CD14-positive monocyte (primary cell): ENCODE results near the gene UGT1A8. TPM values are rescaled to one million over a fixed set of nuclear protein-coding genes. Genes with fewer than 3 reads are reported as not detected.

Source experiments
- DNase-seq, 3 donors: peaks; one replicate each; pipeline ENCODE4 v3.0.0-alpha.2; 2011 to 2022
- H2AFZ ChIP-seq: 2 replicates; pipeline ENCODE4 v1.6.0; 2012; ENCODE audit warnings: mild to moderate bottlenecking, low read depth, low read length, inconsistent platforms; ENCODE audit not compliant: insufficient read depth, poor library complexity, severe bottlenecking
- H3K27ac ChIP-seq, 2 donors: 1 replicate in 1 of 2; 2 replicates in 1 of 2; pipeline ENCODE4 v1.5.1; 2012 to 2013; ENCODE audit warnings: low read length in 2 of 2, control low read depth in 1 of 2, inconsistent platforms in 1 of 2, low read depth in 1 of 2, mild to moderate bottlenecking in 1 of 2
- H3K27me3 ChIP-seq, 2 donors: one replicate each; pipeline versions ENCODE4 v1.6.0 to v1.6.1; 2011 to 2013; ENCODE audit warnings: low read length in 2 of 2; ENCODE audit not compliant: control insufficient read depth in 2 of 2, insufficient read depth in 2 of 2
- H3K36me3 ChIP-seq, 2 donors: replicated peaks in 1 of 2; 1 replicate in 1 of 2; 2 replicates in 1 of 2; pipeline versions ENCODE4 v1.5.1 to v1.6.1; 2012 to 2013; ENCODE audit warnings: low read length in 2 of 2, control low read depth in 1 of 2, inconsistent platforms in 1 of 2, mild to moderate bottlenecking in 1 of 2; ENCODE audit not compliant: insufficient read depth in 2 of 2, control insufficient read depth in 1 of 2
- H3K4me1 ChIP-seq, 2 donors: 1 replicate in 1 of 2; 2 replicates in 1 of 2; pipeline versions ENCODE4 v1.5.1 to v1.6.1; 2012 to 2013; ENCODE audit warnings: low read length in 2 of 2, control low read depth in 1 of 2, inconsistent platforms in 1 of 2, mild to moderate bottlenecking in 1 of 2, moderate library complexity in 1 of 2; ENCODE audit not compliant: insufficient read depth in 2 of 2, control insufficient read depth in 1 of 2
- H3K4me2 ChIP-seq: replicated peaks from 2 replicates; pipeline ENCODE3; 2012; ENCODE audit warnings: low read length, moderate library complexity, mild to moderate bottlenecking; ENCODE audit not compliant: poor library complexity, severe bottlenecking; ENCODE audit errors: extremely low read depth
- H3K4me3 ChIP-seq, 3 experiments: fragments of 200-600 bp in 1 of 3; sonication (generic) in 1 of 3; replicated peaks in 1 of 3; 1 replicate in 2 of 3; 2 replicates in 1 of 3; pipeline ENCODE4 v1.5.1; 2011 to 2013; ENCODE audit warnings: low read length in 3 of 3, mild to moderate bottlenecking in 3 of 3, control low read depth in 2 of 3, low read depth in 2 of 3, inconsistent platforms in 1 of 3, moderate library complexity in 1 of 3
- H3K79me2 ChIP-seq: 2 replicates; pipeline ENCODE4 v1.6.0; 2012; ENCODE audit warnings: mild to moderate bottlenecking, control low read depth, inconsistent platforms, low read length, moderate library complexity; ENCODE audit not compliant: insufficient read depth
- H3K9ac ChIP-seq: 2 replicates; pipeline ENCODE4 v1.6.0; 2017; ENCODE audit warnings: low read length, mild to moderate bottlenecking; ENCODE audit not compliant: insufficient read depth, poor library complexity, severe bottlenecking
- H3K9me3 ChIP-seq, 2 donors: replicated peaks in 1 of 2; 1 replicate in 1 of 2; 2 replicates in 1 of 2; pipeline versions ENCODE4 v1.5.1 to v1.6.1; 2012 to 2013; ENCODE audit warnings: low read length in 2 of 2, control low read depth in 1 of 2; ENCODE audit not compliant: control insufficient read depth in 1 of 2, insufficient read depth in 1 of 2
- H4K20me1 ChIP-seq: 2 replicates; pipeline ENCODE4 v1.6.0; 2012; ENCODE audit warnings: mild to moderate bottlenecking, low read length, control low read depth, moderate library complexity; ENCODE audit not compliant: insufficient read depth
- H3K27ac Mint-ChIP-seq, 7 donors: one replicate each; pipeline ENCODE4 v1.8.0; 2020; ENCODE audit warnings: mild to moderate bottlenecking in 7 of 7, mixed read lengths in 7 of 7, moderate library complexity in 6 of 7, inconsistent platforms in 2 of 7
- H3K27me3 Mint-ChIP-seq, 3 donors: one replicate each; pipeline ENCODE4 v1.8.0; 2021 to 2022; ENCODE audit warnings: low read depth in 3 of 3, mild to moderate bottlenecking in 3 of 3, mixed read lengths in 3 of 3, moderate library complexity in 3 of 3, inconsistent platforms in 1 of 3
- H3K36me3 Mint-ChIP-seq, 2 donors: one replicate each; pipeline ENCODE4 v1.8.0; 2020; ENCODE audit warnings: mixed read lengths in 2 of 2, inconsistent platforms in 1 of 2, mild to moderate bottlenecking in 1 of 2
- H3K4me1 Mint-ChIP-seq: one replicate; pipeline ENCODE4 v1.8.0; 2020; ENCODE audit warnings: mild to moderate bottlenecking, mixed read lengths
- H3K4me3 Mint-ChIP-seq, 2 donors: one replicate each; pipeline ENCODE4 v1.8.0; 2020; ENCODE audit warnings: mild to moderate bottlenecking in 2 of 2, mixed read lengths in 2 of 2, moderate library complexity in 1 of 2
- H3K9me3 Mint-ChIP-seq, 7 donors: one replicate each; pipeline ENCODE4 v1.8.0; 2020 to 2022; ENCODE audit warnings: mixed read lengths in 7 of 7, mild to moderate bottlenecking in 6 of 7, moderate library complexity in 6 of 7, inconsistent platforms in 2 of 7
- WGBS: methylation state at CpG from one replicate; pipeline ENCODE4 v1.1.5; 2013; ENCODE audit warnings: missing lambda C conversion rate; ENCODE audit not compliant: insufficient coverage; 5-methylcytosine and 5-hydroxymethylcytosine counted together
- intact Hi-C, 2 donors: fragments of 100-400 bp; cut with micrococcal nuclease; formaldehyde crosslinking; loops; one replicate each; pipeline versions ENCODE4 v1.15.0 to v1.15.1; 2023
- polyA plus RNA-seq, 3 donors: library from polyadenylated mRNA; depleted of rRNA in 1 of 3; unstranded in 2 of 3; stranded (reverse) in 1 of 3; fragments of 300-500 nt in 2 of 3; fragments of >200 nt in 1 of 3; fragmentation: Illumina TruSeq in 2 of 3; gene quantifications; 1 replicate in 2 of 3; 2 replicates in 1 of 3; pipeline ENCODE4 v1.2.3, GENCODE V29; 2012 to 2021
- TF ChIP-seq, protein P1 (sequence below): fragments of 200-600 bp; IDR thresholded peaks from one replicate; pipeline ENCODE4 v1.8.0; 2022; ENCODE audit warnings: antibody characterized with exemption, mild to moderate bottlenecking

Gene UGT1A8
- polyA plus RNA-seq, 3 donors = not detected

DNA sequence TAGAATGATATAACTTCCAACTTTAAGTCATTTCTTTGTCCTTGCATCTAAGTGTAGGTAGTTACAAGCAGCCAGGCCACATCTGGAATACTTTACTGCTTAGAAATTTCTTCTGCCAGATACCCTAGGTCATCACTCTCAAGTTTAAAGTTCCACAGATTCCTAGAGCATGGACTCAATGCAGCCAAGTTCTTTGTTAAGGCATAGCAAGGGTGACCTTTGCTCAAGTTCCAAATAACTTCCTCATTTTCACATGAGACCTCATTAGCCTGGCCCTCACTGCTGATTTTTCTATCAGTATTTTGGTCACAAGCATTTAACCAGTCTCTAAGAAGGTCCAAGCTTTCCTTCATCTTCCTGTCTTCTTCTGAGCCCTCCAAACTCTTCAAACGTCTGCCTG lies 46.5 kb downstream of the UGT1A8 start:
- H3K4me3 Mint-ChIP-seq = no peak overlapping the region
- H3K4me3 ChIP-seq = no peak overlapping the region
- H3K27me3 ChIP-seq = no peaks in the 10 kb centered on the region
- no peak overlapping the region for H3K4me2 ChIP-seq
- peaks cover 6 to 20% (median 9%) of the 10 kb centered on the region in 7 donors for H3K9me3 Mint-ChIP-seq
- no peaks in the 10 kb centered on the region for H3K4me1 ChIP-seq
- no peak for DNase-seq
- intact Hi-C loops = no loop called here
- whole genome bisulfite sequencing = no CpG with 5 or more reads among the region's 1 CpG
- no peaks in the 10 kb centered on the region for H3K79me2 ChIP-seq
- H2AFZ ChIP-seq = no peak overlapping the region
- H4K20me1 ChIP-seq = no peaks in the 10 kb centered on the region
- H3K27ac Mint-ChIP-seq = no peak overlapping the region
- H3K27me3 Mint-ChIP-seq = peaks cover 1 to 5% (median 3%) of the 10 kb centered on the region in 3 donors
- no peaks in the 10 kb centered on the region for H3K36me3 ChIP-seq
- no peaks in the 10 kb centered on the region for H3K36me3 Mint-ChIP-seq
- H3K4me1 Mint-ChIP-seq = no peaks in the 10 kb centered on the region
- H3K27ac ChIP-seq = no peak overlapping the region
- TF ChIP-seq, protein P1, sequence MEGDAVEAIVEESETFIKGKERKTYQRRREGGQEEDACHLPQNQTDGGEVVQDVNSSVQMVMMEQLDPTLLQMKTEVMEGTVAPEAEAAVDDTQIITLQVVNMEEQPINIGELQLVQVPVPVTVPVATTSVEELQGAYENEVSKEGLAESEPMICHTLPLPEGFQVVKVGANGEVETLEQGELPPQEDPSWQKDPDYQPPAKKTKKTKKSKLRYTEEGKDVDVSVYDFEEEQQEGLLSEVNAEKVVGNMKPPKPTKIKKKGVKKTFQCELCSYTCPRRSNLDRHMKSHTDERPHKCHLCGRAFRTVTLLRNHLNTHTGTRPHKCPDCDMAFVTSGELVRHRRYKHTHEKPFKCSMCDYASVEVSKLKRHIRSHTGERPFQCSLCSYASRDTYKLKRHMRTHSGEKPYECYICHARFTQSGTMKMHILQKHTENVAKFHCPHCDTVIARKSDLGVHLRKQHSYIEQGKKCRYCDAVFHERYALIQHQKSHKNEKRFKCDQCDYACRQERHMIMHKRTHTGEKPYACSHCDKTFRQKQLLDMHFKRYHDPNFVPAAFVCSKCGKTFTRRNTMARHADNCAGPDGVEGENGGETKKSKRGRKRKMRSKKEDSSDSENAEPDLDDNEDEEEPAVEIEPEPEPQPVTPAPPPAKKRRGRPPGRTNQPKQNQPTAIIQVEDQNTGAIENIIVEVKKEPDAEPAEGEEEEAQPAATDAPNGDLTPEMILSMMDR = no peak
- peaks cover 9% of the 10 kb centered on the region in 2 donors for H3K9me3 ChIP-seq
- H3K9ac ChIP-seq = no peak overlapping the region

DNA sequence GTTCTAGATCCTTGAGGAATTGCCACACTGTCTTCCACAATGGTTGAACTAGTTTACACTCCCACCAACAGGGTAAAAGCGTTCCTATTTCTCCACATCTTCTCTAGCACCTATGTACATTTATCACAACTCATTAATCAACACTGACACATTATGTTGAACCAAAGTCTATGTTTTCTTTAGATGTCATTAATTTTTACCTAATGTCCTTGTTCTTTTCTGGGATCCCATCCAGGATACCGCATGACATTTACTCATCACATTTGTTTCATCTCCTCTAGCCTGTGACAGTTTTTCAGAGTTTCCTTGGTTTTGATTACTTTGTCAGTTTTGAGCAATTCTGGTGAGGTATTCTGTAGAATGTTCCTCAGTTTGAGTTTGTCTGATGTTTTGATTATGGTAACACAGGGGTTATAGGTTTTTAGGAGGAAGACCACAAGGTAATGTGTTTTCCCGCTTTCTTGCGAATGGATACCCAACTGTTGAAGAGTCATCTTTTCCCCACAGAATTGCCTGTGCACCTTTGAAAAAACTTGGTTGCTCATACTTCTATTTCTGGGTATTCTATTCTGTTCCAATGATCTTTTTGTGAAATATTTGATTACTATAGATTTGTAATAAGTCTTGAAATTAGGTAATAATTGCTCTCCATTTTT lies 51.3 kb downstream of the UGT1A8 start:
- H3K27me3 ChIP-seq = no peaks in the 10 kb centered on the region
- H3K36me3 ChIP-seq = no peaks in the 10 kb centered on the region
- Mint-ChIP-seq H3K9me3 (peaks cover 3 to 12% (median 5%) of the 10 kb centered on the region in 7 donors), H3K4me1 (no peaks in the 10 kb centered on the region), H3K27ac (no peak overlapping the region), H3K4me3 (no peak overlapping the region), H3K36me3 (no peaks in the 10 kb centered on the region), H3K27me3 (no peaks in the 10 kb centered on the region)
- DNase-seq = no peak
- H3K4me1 ChIP-seq = no peaks in the 10 kb centered on the region
- H3K9ac ChIP-seq = no peak overlapping the region
- intact Hi-C loops = no loop called here
- no peak overlapping the region for H3K4me3 ChIP-seq
- H3K4me2 ChIP-seq = no peak overlapping the region
- TF ChIP-seq, protein P1 = no peak
- no peaks in the 10 kb centered on the region for H3K79me2 ChIP-seq
- no CpG with 5 or more reads among the region's 4 CpGs for WGBS
- H4K20me1 ChIP-seq = no peaks in the 10 kb centered on the region
- no peak overlapping the region for H2AFZ ChIP-seq
- H3K27ac ChIP-seq = no peak overlapping the region
- H3K9me3 ChIP-seq = peaks cover 9% of the 10 kb centered on the region in 2 donors
